GM12865 (cell line): ENCODE data around the gene TNRC6C.

ENCODE experiments used
- DNase-seq: peaks from one replicate; pipeline ENCODE4 v3.0.0; 2010; ENCODE audit warnings: low read depth
- H3K4me3 ChIP-seq: 2 replicates; pipeline ENCODE4 v1.5.1; 2011; ENCODE audit warnings: mild to moderate bottlenecking, low read depth, low read length, control low read depth
- TF ChIP-seq, protein P1 (sequence below): IDR thresholded peaks from 2 replicates; pipeline ENCODE4 v1.5.1; 2011; ENCODE audit warnings: low read length, control low read depth, low read depth, inconsistent platforms; ENCODE audit not compliant: insufficient read depth; ENCODE audit errors: missing control alignments

TNRC6C gene

DNA sequence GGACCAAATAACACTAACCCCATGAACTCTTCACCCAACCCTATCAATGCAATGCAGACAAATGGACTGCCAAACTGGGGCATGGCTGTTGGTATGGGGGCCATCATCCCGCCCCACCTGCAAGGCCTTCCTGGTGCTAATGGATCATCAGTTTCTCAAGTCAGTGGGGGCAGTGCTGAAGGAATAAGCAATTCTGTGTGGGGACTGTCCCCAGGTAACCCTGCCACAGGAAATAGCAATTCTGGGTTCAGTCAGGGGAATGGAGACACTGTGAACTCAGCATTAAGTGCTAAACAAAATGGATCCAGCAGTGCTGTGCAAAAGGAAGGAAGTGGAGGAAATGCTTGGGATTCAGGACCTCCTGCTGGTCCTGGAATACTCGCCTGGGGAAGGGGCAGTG lies 91.1 kb downstream of the TNRC6C start:
- H3K4me3 ChIP-seq: no peak overlapping the region
- TF ChIP-seq, protein P1, sequence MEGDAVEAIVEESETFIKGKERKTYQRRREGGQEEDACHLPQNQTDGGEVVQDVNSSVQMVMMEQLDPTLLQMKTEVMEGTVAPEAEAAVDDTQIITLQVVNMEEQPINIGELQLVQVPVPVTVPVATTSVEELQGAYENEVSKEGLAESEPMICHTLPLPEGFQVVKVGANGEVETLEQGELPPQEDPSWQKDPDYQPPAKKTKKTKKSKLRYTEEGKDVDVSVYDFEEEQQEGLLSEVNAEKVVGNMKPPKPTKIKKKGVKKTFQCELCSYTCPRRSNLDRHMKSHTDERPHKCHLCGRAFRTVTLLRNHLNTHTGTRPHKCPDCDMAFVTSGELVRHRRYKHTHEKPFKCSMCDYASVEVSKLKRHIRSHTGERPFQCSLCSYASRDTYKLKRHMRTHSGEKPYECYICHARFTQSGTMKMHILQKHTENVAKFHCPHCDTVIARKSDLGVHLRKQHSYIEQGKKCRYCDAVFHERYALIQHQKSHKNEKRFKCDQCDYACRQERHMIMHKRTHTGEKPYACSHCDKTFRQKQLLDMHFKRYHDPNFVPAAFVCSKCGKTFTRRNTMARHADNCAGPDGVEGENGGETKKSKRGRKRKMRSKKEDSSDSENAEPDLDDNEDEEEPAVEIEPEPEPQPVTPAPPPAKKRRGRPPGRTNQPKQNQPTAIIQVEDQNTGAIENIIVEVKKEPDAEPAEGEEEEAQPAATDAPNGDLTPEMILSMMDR: no peak
- DNase-seq: no peak

DNA sequence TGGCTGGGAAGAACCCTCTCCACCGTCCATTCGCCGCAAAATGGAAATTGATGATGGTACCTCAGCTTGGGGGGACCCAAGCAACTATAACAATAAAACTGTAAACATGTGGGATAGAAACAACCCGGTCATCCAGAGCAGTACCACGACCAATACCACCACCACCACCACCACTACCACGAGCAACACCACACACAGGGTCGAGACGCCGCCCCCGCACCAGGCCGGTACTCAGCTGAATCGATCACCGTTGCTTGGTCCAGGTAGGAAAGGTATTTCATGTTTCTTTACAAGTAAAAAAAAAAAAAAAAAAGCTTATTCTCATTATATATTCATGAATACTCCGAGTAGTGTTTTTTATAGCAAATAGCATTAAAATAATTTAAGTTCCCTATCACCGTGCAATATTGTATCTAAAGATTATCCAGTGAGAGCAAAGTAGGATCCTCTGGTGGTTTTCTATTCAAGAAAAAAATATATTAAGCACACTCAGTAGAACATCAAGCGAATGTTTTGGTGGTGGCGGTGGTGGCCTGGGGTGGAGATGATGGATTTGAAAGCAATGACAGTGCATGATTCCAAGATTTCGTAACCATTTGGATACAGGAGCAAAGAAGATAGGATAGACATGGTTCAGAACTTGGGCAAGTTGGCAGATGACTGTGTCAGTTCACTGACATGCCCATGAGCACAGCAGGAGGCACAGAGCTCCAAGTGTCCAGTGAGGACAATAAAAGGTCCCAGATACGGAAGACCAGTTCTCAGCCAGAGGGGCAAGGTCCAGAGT lies 92.9 kb downstream of the TNRC6C start:
- H3K4me3 ChIP-seq: no peak overlapping the region
- TF ChIP-seq, protein P1: no peak
- no peak for DNase-seq

GRCh38 chr17:78053777-78054468 lies 95.4 kb downstream of the TNRC6C start:
- TF ChIP-seq, protein P1: no peak
- DNase-seq: no peak
- no peak overlapping the region for H3K4me3 ChIP-seq

DNA sequence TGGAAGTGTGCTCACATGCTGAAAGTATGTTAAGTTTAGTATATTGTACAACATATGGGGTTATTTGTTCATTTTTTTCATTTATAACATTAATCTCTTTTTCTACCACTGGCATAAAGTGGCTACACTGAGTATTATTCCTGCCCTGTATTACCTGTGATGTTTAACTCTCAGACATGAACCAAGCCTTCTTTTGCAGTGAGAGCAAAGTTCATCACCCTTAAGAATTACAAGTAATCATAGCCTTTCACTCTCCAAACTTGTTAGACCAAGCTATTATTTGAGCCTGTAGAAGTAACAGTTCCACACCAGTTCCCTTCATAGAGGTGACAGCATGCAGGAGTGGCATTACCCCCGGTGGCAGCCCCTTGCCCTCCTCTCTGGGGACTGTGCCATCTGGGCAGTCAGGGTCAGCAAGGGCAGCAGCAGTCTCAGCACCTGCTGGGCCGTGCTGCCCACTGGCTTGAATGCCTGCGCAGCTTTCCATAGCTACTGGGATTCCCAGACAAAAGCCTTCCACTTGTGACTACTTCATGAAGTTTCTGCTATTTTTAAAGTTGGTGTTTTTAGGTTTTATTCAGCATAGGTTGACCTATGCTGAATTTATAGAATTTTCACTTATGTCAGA lies 98.7 kb downstream of the TNRC6C start:
- H3K4me3 ChIP-seq: no peak overlapping the region
- TF ChIP-seq, protein P1: no peak
- no peak for DNase-seq

DNA sequence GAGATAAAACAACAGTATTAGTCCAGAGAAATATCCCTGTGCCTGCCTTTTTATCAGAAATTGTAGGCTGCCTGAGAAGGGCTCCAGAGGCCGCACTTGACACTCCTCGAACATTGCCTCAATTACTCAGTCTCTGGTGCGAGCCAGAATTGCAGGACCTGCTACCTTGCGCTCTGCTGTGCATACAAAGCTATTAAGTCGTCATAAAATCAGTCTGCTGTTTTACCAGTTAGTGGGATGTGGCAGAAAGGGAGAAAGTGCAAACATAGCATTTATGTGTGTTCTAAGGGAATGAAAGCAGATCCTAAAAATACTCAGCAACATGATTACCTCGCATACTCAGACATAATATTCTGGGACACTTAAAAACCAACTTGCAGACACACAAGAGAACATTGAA lies 99.5 kb downstream of the TNRC6C start:
- no peak overlapping the region for H3K4me3 ChIP-seq
- DNase-seq: no peak
- TF ChIP-seq, protein P1: no peak

DNA sequence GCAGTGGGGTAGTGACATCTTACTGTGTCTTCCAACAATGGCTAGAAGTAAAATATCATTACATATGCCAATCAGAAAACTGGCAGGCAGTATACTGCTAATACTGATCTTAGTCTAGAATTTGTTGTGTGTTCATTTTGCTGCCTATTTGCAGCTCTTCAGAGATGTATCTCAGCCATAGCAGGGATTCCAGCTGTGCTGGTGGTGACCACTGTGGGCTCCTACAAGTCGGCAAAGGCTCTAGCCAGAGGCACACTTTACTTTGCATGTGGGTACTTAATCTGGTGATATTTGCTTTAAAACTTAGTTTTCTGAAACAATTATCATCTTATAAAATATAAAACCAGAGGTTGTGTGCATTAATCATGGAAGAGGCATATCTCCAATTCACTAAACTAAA lies 100.1 kb downstream of the TNRC6C start:
- TF ChIP-seq, protein P1: no peak
- DNase-seq: no peak

DNA sequence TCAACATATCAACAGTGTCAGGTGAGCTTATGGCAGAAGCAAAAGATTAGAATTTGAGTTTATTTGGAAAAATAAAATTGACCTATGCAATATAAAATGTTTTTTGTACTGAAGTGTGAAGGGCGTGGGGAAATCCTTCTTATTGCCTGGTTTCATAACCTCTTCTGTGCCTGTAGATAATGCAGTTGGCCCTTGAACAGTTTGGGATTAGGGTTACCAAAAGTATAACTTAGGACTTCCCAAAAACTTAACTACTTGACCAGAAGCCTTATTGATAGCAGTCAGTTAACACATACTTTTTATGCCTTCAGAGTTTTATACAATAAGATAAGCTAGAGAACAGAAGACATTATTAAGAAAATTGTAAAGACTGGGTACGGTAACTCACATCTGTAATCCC lies 104.1 kb downstream of the TNRC6C start:
- no peak for DNase-seq
- H3K4me3 ChIP-seq: no peak overlapping the region
- TF ChIP-seq, protein P1: no peak

More for the DNA sequence above, 100.1 kb downstream of the TNRC6C start:
- no peak overlapping the region for H3K4me3 ChIP-seq
